H1 (cell line): ENCODE measurements around the gene COQ5. TPM values are rescaled to one million over a fixed set of nuclear protein-coding genes. Genes with fewer than 3 reads are reported as not detected.

Source experiments
- CTCF ChIA-PET: fragments of 300-600 bp; sonication (Branson Sonifier 250); formaldehyde crosslinking; loops from one replicate; lab custom pipeline; 2021; ENCODE audit not compliant: partially characterized antibody; lab: Charles Lee
- POLR2A ChIA-PET: fragments of 300-600 bp; sonication (Branson Sonifier 250); formaldehyde crosslinking; loops from one replicate; lab custom pipeline; 2021; ENCODE audit warnings: inconsistent platforms; ENCODE audit not compliant: partially characterized antibody; lab: Charles Lee
- DNase-seq, 2 experiments: peaks; one replicate each; pipeline versions ENCODE4 v3.0.0 to v3.0.0-alpha.2; 2010 to 2022; ENCODE audit warnings: low spot score in 2 of 2, low read depth in 1 of 2, mixed read lengths in 1 of 2
- FAIRE-seq: peaks from 2 replicates; lab custom pipeline; 2011; peaks lifted over from hg19 to GRCh38; lab: Jason Lieb, UNC
- H2AFZ ChIP-seq: 2 replicates; pipeline ENCODE4 v1.8.1; 2012; ENCODE audit warnings: low read length, inconsistent platforms
- H2AK5ac ChIP-seq: 2 replicates; pipeline ENCODE4 v1.6.1; 2013; ENCODE audit warnings: low read depth, low read length
- H2BK120ac ChIP-seq: replicated peaks from 2 replicates; pipeline ENCODE3; 2013; ENCODE audit warnings: low read depth, low read length, inconsistent platforms
- H2BK12ac ChIP-seq: 2 replicates; pipeline ENCODE4 v1.6.1; 2013; ENCODE audit warnings: low read depth, low read length
- H2BK15ac ChIP-seq: 2 replicates; pipeline ENCODE4 v1.6.1; 2013; ENCODE audit warnings: low read length
- H2BK20ac ChIP-seq: 2 replicates; pipeline ENCODE4 v1.6.1; 2013; ENCODE audit warnings: low read length
- H2BK5ac ChIP-seq: 2 replicates; pipeline ENCODE4 v1.6.1; 2013; ENCODE audit warnings: low read depth, low read length
- H3K14ac ChIP-seq: 2 replicates; pipeline ENCODE4 v1.6.1; 2013; ENCODE audit warnings: inconsistent platforms; ENCODE audit not compliant: insufficient read length
- H3K18ac ChIP-seq: 2 replicates; pipeline ENCODE4 v1.6.1; 2013; ENCODE audit warnings: low read length; ENCODE audit errors: extremely low read depth
- H3K23ac ChIP-seq: 2 replicates; pipeline ENCODE4 v1.6.1; 2013; ENCODE audit warnings: inconsistent platforms; ENCODE audit not compliant: insufficient read length
- H3K23me2 ChIP-seq: 2 replicates; pipeline ENCODE4 v1.6.1; 2013; ENCODE audit warnings: low read depth, low read length
- H3K27ac ChIP-seq: 2 replicates; pipeline ENCODE4 v1.6.1; 2011; ENCODE audit warnings: low read depth, low read length, inconsistent platforms
- H3K27me3 ChIP-seq, 4 experiments: replicated peaks in 1 of 4; 1 replicate in 1 of 4; 2 replicates in 3 of 4; pipeline versions ENCODE4 v1.6.1 to v1.8.1; 2011 to 2013; ENCODE audit warnings: low read length in 3 of 4, mild to moderate bottlenecking in 3 of 4, inconsistent platforms in 2 of 4, mixed read lengths in 2 of 4, moderate library complexity in 1 of 4; ENCODE audit not compliant: control insufficient read depth in 3 of 4, insufficient read depth in 3 of 4; ENCODE audit errors: extremely low read depth in 1 of 4
- H3K36me3 ChIP-seq, 4 experiments: 2 replicates each; pipeline versions ENCODE4 v1.6.1 to v1.8.1; 2011 to 2013; ENCODE audit warnings: mild to moderate bottlenecking in 4 of 4, low read length in 3 of 4, moderate library complexity in 2 of 4, control low read depth in 1 of 4, inconsistent platforms in 1 of 4; ENCODE audit not compliant: insufficient read depth in 4 of 4, control insufficient read depth in 2 of 4
- H3K4ac ChIP-seq: replicated peaks from 2 replicates; pipeline ENCODE3; 2013; ENCODE audit warnings: low read length, low read depth, mixed read lengths, inconsistent platforms; ENCODE audit not compliant: insufficient read length
- H3K4me1 ChIP-seq, 4 experiments: replicated peaks in 1 of 4; 1 replicate in 1 of 4; 2 replicates in 3 of 4; pipeline versions ENCODE4 v1.6.1 to v1.8.1; 2011 to 2013; ENCODE audit warnings: low read length in 3 of 4, inconsistent platforms in 2 of 4, mixed read lengths in 1 of 4; ENCODE audit not compliant: insufficient read depth in 4 of 4, control insufficient read depth in 3 of 4
- H3K4me2 ChIP-seq, 2 experiments: 2 replicates each; pipeline versions ENCODE4 v1.6.1 to v1.8.1; 2011 to 2013; ENCODE audit warnings: low read depth in 2 of 2, low read length in 2 of 2, control low read depth in 1 of 2, inconsistent platforms in 1 of 2, mild to moderate bottlenecking in 1 of 2; ENCODE audit not compliant: insufficient read depth in 1 of 2
- H3K4me3 ChIP-seq, 4 experiments: fragments of 200-600, 300-600 bp in 1 of 4; sonication (generic), shearing (Covaris generic), sonication (Bioruptor Twin) in 1 of 4; 2 replicates each; pipeline versions ENCODE4 v1.5.1 to v1.8.1; 2011 to 2016; ENCODE audit warnings: low read length in 4 of 4, low read depth in 3 of 4, control low read depth in 2 of 4, inconsistent platforms in 2 of 4, mild to moderate bottlenecking in 2 of 4, mixed read lengths in 1 of 4, moderate library complexity in 1 of 4; ENCODE audit not compliant: insufficient read depth in 2 of 4; ENCODE audit errors: extremely low read depth in 1 of 4
- H3K56ac ChIP-seq: replicated peaks from 2 replicates; pipeline ENCODE3; 2013; ENCODE audit warnings: low read depth, mild to moderate bottlenecking, mixed read lengths, low read length, inconsistent platforms; ENCODE audit not compliant: insufficient read length
- H3K79me1 ChIP-seq: 2 replicates; pipeline ENCODE4 v1.6.1; 2013; ENCODE audit warnings: low read depth, low read length, control low read depth
- H3K79me2 ChIP-seq, 2 experiments: 2 replicates each; pipeline versions ENCODE4 v1.6.1 to v1.8.1; 2012 to 2013; ENCODE audit warnings: low read length in 2 of 2, mild to moderate bottlenecking in 2 of 2, inconsistent platforms in 1 of 2; ENCODE audit not compliant: insufficient read depth in 2 of 2, control insufficient read depth in 1 of 2
- H3K9ac ChIP-seq, 4 experiments: replicated peaks in 1 of 4; 1 replicate in 1 of 4; 2 replicates in 3 of 4; pipeline versions ENCODE4 v1.6.1 to v1.8.1; 2011 to 2013; ENCODE audit warnings: low read depth in 3 of 4, low read length in 3 of 4, control low read depth in 2 of 4, mild to moderate bottlenecking in 2 of 4, moderate library complexity in 2 of 4, inconsistent platforms in 1 of 4; ENCODE audit errors: extremely low read depth in 1 of 4
- H3K9me3 ChIP-seq, 2 experiments: 2 replicates each; pipeline versions ENCODE4 v1.6.1 to v1.8.1; 2012 to 2013; ENCODE audit warnings: mild to moderate bottlenecking in 2 of 2, moderate library complexity in 2 of 2, control low read depth in 1 of 2, inconsistent platforms in 1 of 2, low read depth in 1 of 2, low read length in 1 of 2, mixed read lengths in 1 of 2; ENCODE audit not compliant: insufficient read depth in 2 of 2
- H4K20me1 ChIP-seq, 2 experiments: replicated peaks in 1 of 2; 2 replicates each; pipeline versions ENCODE3 to v1.8.1; 2011 to 2013; ENCODE audit warnings: inconsistent platforms in 2 of 2, low read length in 2 of 2, mild to moderate bottlenecking in 1 of 2; ENCODE audit not compliant: insufficient read depth in 2 of 2, control insufficient read depth in 1 of 2
- H4K5ac ChIP-seq: 2 replicates; pipeline ENCODE4 v1.6.1; 2013; ENCODE audit warnings: low read length, low read depth, mixed read lengths, inconsistent platforms; ENCODE audit not compliant: insufficient read length
- H4K8ac ChIP-seq: 2 replicates; pipeline ENCODE4 v1.8.0; 2013; ENCODE audit warnings: mild to moderate bottlenecking, moderate library complexity, low read length, inconsistent platforms; ENCODE audit not compliant: insufficient read depth; ENCODE audit errors: extremely low read depth
- H4K91ac ChIP-seq: replicated peaks from 2 replicates; pipeline ENCODE3; 2013; ENCODE audit warnings: low read length, mixed read lengths, inconsistent platforms; ENCODE audit not compliant: insufficient read length
- PHF8 ChIP-seq: fragments of 200-600 bp; sonication (generic); conservative IDR thresholded peaks from 2 replicates; pipeline ENCODE4 v1.7.1; 2012; ENCODE audit warnings: low read depth, mild to moderate bottlenecking, inconsistent platforms, low read length, moderate library complexity
- SIX5 ChIP-seq: IDR thresholded peaks from 2 replicates; pipeline ENCODE4 v1.6.1; 2011; ENCODE audit warnings: mild to moderate bottlenecking, low read depth, low read length
- WGBS, 2 experiments: shearing (Covaris generic) in 1 of 2; methylation state at CpG; one replicate each; pipeline versions ENCODE4 v1.1.6 to v1.1.7; 2013 to 2015; ENCODE audit warnings: low lambda C conversion rate in 2 of 2, mixed read lengths in 2 of 2, inconsistent platforms in 1 of 2, low coverage in 1 of 2, missing lambda C conversion rate in 1 of 2; ENCODE audit not compliant: insufficient replicate concordance in 2 of 2, insufficient coverage in 1 of 2, insufficient read length in 1 of 2; ENCODE audit errors: extremely low coverage in 1 of 2, missing lambda C conversion rate in 1 of 2; 5-methylcytosine and 5-hydroxymethylcytosine counted together
- polyA plus RNA-seq, 7 experiments: library from polyadenylated mRNA; depleted of rRNA in 3 of 7; stranded (reverse) in 5 of 7; unstranded in 2 of 7; fragments of >200 nt in 5 of 7; fragments of 200-250 nt in 2 of 7; gene quantifications; 1 replicate in 5 of 7; 2 replicates in 1 of 7; 4 replicates in 1 of 7; pipeline versions ENCODE4 v1.2.1 to v1.2.3, GENCODE V29; 2011 to 2013; ENCODE audit warnings: missing spikeins in 2 of 7, mixed read lengths in 2 of 7
- total RNA-seq: library from RNA; stranded (reverse); fragmentation: NEBNext Ultra II Directional; extraction: Animal tissue kit (Norgen Biotek cat#: 25700); gene quantifications from 2 replicates; pipeline ENCODE4 v1.2.1, GENCODE V29; 2021

The COQ5 gene
- total and polyA plus RNA-seq, 2 of the 8 experiments (the other 6 are each of a cell fraction or from before 2014, with no cell fraction given) = 35.1 to 35.8 TPM

- Histone ChIP-seq H3K79me2 (peaks cover 16 to 20% of the 10 kb centered on the region in 2 experiments), H3K9me3 (no peaks in the 10 kb centered on the region), H2BK20ac (no peak overlapping the region), H4K20me1 (peaks cover 12 to 13% of the 10 kb centered on the region in 2 experiments), H2BK120ac (no peak overlapping the region), H2BK15ac (no peak overlapping the region), H3K56ac (peak overlapping the region; percentile 9), H3K9ac (peak overlapping the region; percentile 38 to 80 (median 50)), H3K18ac (no peak overlapping the region), H2BK5ac (0 out of 2 replicates have a peak overlapping the region, but pooled peaks have one; percentile 26), H3K4ac (no peak overlapping the region), H3K27ac (no peak overlapping the region), H3K14ac (peak overlapping the region; percentile 84), H3K27me3 (no peaks in the 10 kb centered on the region), H4K5ac (peak overlapping the region; percentile 50), H3K4me1 (peaks cover 0 to 6% (median 1%) of the 10 kb centered on the region in 4 experiments; a peak in 3 of 7 replicates), H4K91ac (no peak overlapping the region), H3K23me2 (peaks cover 10% of the 10 kb centered on the region), H3K4me3 (peak overlapping the region; percentile 64 to 96 (median 80)), H3K4me2 (peak overlapping the region; percentile 85 to 86), H4K8ac (no peak overlapping the region), H3K36me3 (peaks cover 2 to 17% (median 9%) of the 10 kb centered on the region in 4 experiments; a peak in 7 of 8 replicates), H2BK12ac (no peak overlapping the region), H2AFZ (peak overlapping the region; percentile 79), H3K23ac (peak overlapping the region; percentile 17), H2AK5ac (no peak overlapping the region), H3K79me1 (0 out of 2 replicates have a peak, but pooled peaks cover 3% of the 10 kb centered on the region)
- POLR2A ChIA-PET = interaction anchor here (0.7 to 10.1 kb wide), 21 partner anchors 10 to 294 kb away, joined by 3 to 119 read pairs (median 7); partner anchors contain the start of genes COQ5, GATC, POP5 and RNF10
- 7% methylated on average over 12 of the region's 17 CpGs; no CpG with 5 or more reads in 1 of the 2 experiments for WGBS, 2 experiments
- DNase-seq = peak in 1 of 2 experiments; percentile 52
- TF ChIP-seq SIX5 (no peak), PHF8 (0 out of 2 replicates have a peak, but pooled peaks have one; percentile 3)
- no peak for FAIRE-seq
- CTCF ChIA-PET = interaction anchor here (0.7 to 2.1 kb wide), 6 partner anchors 9 to 56 kb away, joined by 3 to 9 read pairs (median 4); no protein-coding TSS in a partner anchor
Measured at GRCh38 chr12:120495186-120495730, 33.7 kb downstream of the COQ5 start.
